ENCODE measurements around the gene DAZL.

DNA sequence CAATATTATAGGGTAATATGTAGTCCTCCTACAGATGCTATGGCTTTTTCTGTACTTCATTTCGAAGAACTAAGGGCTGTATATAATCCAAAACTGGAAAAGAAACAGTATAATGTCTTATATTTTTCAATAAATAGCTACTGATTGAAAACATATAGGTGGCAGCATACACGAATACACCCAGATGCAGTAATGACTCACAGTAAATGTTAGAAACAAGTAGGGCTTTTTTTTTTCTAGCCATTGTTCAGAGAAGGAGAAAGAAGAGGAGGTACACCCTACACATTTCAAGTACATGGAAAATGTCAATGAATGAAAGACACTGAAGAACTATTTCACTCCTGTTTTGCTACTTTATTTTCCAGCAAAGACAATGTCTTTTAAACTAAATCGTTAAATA is 9.4 kb downstream of the DAZL start:
- TF ChIP-seq EZH2 (optimal IDR thresholded peaks at IDR 0.05; ENCODE audit: low read depth, low read length): no peak
- TF ChIP-seq, protein P1, sequence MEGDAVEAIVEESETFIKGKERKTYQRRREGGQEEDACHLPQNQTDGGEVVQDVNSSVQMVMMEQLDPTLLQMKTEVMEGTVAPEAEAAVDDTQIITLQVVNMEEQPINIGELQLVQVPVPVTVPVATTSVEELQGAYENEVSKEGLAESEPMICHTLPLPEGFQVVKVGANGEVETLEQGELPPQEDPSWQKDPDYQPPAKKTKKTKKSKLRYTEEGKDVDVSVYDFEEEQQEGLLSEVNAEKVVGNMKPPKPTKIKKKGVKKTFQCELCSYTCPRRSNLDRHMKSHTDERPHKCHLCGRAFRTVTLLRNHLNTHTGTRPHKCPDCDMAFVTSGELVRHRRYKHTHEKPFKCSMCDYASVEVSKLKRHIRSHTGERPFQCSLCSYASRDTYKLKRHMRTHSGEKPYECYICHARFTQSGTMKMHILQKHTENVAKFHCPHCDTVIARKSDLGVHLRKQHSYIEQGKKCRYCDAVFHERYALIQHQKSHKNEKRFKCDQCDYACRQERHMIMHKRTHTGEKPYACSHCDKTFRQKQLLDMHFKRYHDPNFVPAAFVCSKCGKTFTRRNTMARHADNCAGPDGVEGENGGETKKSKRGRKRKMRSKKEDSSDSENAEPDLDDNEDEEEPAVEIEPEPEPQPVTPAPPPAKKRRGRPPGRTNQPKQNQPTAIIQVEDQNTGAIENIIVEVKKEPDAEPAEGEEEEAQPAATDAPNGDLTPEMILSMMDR (IDR thresholded peaks at IDR 0.05; ENCODE audit: low read length): no peak
